ENCODE data around the gene GHRHR.

GHRHR gene

DNA sequence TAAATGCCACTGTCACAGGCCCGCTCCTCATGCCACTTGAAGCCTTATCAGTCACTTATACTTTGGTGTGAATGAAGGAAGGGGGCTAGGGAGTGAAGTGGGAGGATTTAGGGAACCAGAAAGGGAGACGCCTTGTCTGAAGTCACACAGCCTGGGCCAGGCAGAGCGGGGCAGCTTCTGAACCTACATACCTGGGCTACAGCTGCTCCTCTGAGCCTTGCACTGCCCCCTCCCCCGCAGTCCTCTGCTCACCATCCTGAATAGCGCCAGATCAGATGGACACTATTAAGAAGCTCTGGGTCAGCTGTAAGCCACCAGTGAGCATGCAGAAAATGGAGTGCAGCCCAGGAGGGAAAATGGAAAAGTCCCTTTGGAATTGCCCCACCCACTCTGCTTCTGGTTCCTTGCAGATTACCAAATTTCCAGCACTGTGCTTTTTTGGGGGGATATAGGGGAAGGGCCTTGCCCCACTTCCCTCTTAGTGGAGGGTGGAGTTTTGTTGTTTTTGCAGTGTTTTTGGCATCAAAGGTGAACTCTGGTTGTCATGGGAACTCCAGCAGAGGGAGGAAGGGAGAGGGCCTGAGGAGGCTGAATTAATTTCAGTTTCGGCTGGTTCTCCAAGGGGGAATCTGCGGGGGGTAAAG, 53.4 kb downstream of the GHRHR start:
- H3K4me3 ChIP-seq (ENCODE audit: low read length) = no peak overlapping the region
- TF ChIP-seq, protein P1, sequence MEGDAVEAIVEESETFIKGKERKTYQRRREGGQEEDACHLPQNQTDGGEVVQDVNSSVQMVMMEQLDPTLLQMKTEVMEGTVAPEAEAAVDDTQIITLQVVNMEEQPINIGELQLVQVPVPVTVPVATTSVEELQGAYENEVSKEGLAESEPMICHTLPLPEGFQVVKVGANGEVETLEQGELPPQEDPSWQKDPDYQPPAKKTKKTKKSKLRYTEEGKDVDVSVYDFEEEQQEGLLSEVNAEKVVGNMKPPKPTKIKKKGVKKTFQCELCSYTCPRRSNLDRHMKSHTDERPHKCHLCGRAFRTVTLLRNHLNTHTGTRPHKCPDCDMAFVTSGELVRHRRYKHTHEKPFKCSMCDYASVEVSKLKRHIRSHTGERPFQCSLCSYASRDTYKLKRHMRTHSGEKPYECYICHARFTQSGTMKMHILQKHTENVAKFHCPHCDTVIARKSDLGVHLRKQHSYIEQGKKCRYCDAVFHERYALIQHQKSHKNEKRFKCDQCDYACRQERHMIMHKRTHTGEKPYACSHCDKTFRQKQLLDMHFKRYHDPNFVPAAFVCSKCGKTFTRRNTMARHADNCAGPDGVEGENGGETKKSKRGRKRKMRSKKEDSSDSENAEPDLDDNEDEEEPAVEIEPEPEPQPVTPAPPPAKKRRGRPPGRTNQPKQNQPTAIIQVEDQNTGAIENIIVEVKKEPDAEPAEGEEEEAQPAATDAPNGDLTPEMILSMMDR (conservative IDR thresholded peaks at IDR 0.05; ENCODE audit: low read length) = no peak
- DNase-seq (ENCODE audit: low read depth) = no peak

DNA sequence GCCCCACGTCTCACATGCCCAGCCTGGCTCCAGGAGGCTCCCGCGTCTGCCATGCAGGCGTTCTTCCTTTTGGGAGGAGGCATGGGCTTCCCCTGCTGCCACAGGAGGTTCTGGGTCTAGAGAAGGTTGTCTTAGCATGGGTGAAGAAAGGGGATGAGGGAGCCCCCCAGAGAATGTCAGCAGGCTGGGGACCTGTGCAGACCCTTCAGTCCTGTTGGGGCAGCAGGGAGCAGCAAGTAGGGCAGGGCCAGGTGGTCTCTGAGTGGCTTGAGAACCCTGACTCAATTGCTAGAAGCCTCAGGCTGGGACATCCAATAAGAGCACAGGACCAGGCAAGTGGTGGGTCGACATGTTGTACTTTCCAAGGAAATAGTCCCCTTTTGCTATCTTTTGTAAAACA, 54.0 kb downstream of the GHRHR start:
- H3K4me3 ChIP-seq (ENCODE audit: low read length) = no peak overlapping the region
- TF ChIP-seq, protein P1 (conservative IDR thresholded peaks at IDR 0.05; ENCODE audit: low read length) = no peak
- DNase-seq (ENCODE audit: low read depth) = no peak

DNA sequence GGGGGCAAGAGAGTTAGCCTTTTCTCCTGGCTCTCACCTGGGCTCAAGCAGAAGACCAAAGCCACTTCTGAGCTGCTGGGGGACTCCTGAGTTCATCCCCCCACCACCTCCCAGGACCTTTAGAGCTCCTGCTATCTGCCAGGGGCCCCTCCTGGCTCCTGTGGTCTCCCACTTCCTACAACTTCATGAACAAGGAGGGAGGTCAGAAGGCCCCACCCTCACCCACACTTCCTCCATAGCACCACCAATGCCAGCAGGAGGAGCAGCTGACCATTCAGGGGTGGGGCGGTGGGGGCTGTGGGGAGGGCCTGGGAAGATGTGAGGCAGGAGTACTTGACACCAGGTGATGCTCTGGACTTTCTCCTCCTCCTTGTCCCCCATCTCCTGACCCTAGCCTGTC, 55.8 kb downstream of the GHRHR start:
- TF ChIP-seq, protein P1 (conservative IDR thresholded peaks at IDR 0.05; ENCODE audit: low read length) = no peak
- H3K4me3 ChIP-seq (ENCODE audit: low read length) = no peak overlapping the region
- no peak for DNase-seq (ENCODE audit: low read depth)

DNA sequence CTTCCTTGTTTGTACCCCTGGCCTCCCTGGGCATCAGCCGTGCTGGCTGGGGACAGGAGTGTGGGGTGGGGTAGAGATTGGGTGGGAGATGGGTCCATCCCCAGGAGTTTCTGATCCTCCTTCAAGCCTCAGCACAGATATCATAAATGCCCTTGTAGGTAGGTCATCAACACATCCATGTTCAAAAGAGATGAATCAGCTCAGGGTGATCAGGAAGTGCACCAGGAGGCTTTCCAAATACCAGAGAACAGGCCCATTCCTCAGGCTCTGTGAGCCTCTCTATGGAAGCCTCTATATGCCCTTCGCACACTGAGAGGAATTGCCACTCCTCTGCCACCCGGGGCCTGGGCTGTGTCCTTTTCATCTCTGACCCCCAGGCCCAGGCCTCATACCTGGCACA, 56.4 kb downstream of the GHRHR start:
- TF ChIP-seq, protein P1 (conservative IDR thresholded peaks at IDR 0.05; ENCODE audit: low read length) = no peak
- DNase-seq (ENCODE audit: low read depth) = no peak
- no peak overlapping the region for H3K4me3 ChIP-seq (ENCODE audit: low read length)

DNA sequence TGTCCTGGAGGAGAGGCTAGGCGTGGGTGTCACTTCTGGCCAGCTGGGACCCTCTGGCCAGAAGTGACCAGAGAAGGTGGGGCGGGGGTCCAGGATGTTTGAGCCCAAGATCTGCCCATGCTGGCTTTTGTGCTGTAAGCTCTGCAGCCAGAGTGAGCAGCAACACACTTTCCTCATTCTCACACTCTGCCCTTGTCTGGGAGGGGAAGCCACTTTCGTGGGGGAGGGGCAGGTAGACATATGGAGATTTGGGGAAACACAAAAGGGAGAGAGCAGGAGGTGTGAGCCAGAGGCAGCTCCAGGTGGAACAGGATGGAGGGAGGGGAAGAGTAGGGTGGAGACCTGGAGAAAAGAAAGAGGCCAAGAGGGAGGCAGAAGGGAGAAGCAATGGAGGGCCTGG, 56.9 kb downstream of the GHRHR start:
- DNase-seq (ENCODE audit: low read depth) = no peak
- TF ChIP-seq, protein P1 (conservative IDR thresholded peaks at IDR 0.05; ENCODE audit: low read length) = no peak
- no peak overlapping the region for H3K4me3 ChIP-seq (ENCODE audit: low read length)

DNA sequence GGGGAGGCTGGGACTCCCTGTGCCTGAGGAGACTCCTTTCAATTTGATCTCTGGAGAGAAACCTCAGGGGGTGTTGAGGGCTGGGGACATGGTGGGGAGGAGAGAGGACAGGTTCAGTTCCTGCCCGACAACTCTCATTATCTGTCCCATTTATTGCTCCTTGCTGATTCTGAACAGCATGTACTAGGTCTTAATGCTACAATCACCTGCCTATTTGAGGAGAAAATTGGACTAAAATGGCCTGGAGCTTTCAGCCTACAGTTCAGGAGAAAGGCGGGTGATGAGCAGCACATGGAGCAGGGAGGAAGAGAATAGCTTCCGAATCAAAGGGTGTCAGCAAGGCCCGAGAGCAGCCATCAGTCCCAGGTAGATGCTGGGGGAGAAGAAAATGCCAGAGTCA, 58.4 kb downstream of the GHRHR start:
- no peak for DNase-seq (ENCODE audit: low read depth)
- TF ChIP-seq, protein P1 (conservative IDR thresholded peaks at IDR 0.05; ENCODE audit: low read length) = no peak
- no peak overlapping the region for H3K4me3 ChIP-seq (ENCODE audit: low read length)

DNA sequence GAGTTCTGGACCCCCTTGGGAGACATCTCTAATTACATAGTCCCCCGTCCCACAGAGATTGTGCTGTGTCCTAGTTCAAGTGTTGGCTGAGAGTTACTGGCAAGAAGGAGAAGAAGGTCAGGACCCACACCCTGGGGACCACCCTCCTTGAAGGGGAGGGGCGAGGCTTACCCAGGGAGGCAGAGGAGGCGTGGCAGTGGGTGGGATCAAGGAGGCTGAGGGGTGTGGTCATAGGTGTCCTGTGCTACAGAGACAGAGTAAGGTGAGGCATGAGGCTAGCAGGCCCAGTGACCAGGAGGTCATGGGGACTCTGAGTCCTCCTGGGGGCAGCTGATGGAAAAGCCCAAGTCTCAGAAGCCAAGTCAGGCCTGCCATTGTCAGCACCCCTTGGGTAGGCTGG, 59.0 kb downstream of the GHRHR start:
- TF ChIP-seq, protein P1 (conservative IDR thresholded peaks at IDR 0.05; ENCODE audit: low read length) = no peak
- no peak overlapping the region for H3K4me3 ChIP-seq (ENCODE audit: low read length)
- no peak for DNase-seq (ENCODE audit: low read depth)

All from AG10803 (cell line).